HG03457 (cell line): ENCODE measurements around the gene GSK3A.

ENCODE experiments used
- ATAC-seq: cut with Tn5 transposase; IDR thresholded peaks from one replicate; pipeline ENCODE4 v1.9.1; 2021; ENCODE audit warnings: moderate number of reproducible peaks; ENCODE audit not compliant: unreplicated experiment

The GSK3A gene

DNA sequence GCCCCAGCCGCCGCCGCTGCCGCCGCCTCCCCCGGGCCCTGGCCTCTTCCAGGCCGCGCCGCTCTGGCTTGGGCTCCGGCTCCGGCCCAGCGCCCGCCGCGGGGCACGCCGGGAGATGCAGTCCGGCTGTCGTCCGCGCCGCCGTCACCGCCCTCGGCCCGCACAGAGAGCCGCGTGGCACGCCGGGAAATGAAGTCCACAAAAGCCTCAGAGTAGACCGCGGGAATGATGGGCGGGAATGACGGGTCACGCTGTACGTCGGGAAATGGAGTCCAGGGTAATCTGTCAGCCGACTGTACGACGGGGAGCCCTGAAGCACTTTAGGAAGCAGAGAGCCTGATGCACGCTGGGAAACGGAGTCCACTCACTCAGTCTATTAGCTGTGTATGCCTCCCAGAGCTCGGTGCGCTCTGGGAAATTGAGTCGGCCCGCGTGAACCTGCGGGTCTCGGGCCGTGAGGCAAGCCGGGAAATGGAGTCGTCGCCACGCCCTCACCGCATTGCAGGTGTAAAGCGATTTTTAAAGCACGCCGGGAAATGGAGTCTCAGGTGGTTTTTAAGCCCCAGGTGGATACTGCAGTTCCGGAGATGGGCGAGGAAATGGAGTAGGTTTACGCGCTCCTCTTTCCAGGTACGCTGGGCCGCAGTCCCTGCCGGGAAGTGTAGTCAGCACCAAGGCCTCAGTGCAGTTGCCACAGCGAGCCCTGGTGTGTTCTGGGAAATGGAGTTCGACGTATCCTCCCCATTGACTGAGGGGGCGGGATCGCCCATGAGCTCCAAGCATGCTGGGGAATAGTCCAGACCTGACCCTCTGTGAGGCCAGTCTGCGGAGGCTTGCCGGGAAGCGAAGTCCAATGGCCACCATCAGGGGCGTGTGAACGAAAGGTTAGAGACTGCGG lies at the start of gene GSK3A:
GSK3A (minus strand) TSS at position 91 of the 898 bp plus-strand sequence. CDS start 137 bp downstream, outside the sequence.
- ATAC-seq: peak; percentile 53

DNA sequence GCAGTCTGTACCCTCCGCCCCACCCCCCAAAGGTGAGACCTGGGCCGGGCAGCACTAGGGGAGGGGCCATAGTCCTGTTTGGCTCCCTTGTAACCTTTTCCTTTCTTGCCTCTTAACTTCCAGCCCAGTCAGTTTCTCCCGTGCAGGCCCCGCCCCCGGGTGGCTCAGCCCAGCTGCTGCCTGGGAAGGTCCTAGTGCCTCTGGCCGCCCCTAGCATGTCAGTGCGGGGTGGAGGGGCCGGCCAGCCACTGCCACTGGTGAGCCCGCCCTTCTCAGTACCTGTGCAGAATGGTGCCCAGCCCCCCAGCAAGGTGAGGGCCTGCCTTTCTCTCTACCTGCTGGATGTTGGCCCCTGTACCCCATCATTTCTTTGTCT lies 49.0 kb upstream of the GSK3A start:
- ATAC-seq: no peak

DNA sequence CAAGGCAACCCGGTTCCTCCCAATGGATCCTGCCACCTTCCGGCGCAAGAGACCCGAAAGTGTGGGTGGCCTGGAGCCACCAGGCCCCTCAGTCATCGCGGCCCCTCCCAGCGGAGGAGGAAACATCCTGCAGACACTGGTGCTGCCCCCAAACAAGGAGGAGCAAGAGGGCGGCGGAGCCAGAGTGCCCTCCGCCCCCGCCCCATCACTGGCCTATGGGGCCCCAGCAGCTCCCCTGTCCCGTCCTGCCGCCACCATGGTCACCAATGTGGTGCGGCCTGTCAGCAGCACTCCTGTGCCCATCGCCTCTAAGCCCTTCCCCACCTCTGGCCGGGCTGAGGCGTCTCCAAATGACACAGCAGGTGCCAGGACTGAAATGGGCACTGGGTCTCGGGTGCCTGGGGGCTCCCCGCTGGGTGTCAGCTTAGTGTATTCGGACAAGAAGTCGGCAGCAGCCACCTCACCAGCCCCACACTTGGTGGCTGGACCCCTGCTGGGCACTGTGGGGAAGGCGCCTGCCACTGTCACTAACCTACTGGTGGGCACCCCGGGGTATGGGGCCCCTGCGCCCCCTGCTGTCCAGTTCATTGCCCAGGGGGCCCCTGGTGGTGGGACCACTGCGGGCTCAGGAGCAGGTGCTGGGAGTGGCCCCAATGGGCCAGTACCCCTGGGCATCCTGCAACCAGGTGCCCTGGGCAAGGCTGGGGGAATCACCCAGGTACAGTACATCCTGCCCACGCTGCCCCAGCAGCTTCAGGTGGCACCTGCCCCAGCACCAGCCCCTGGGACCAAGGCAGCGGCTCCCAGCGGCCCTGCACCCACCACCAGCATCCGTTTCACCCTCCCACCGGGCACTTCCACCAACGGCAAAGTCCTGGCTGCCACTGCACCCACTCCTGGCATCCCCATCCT lies 48.4 kb upstream of the GSK3A start:
- no peak for ATAC-seq

DNA sequence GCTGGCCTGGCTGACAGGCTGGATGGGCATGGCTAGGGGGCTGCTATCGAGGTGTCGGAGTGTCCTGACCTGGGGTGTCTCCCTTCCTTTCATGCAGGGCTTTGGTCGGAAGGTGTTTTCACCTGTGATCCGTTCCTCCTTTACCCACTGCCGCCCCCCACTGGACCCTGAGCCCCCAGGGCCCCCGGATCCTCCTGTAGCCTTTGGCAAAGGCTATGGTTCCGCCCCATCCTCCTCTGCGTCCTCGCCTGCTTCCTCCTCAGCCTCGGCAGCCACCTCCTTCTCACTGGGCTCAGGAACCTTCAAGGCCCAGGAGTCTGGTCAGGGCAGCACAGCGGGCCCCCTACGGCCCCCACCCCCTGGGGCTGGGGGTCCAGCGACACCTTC lies 47.7 kb upstream of the GSK3A start:
- no peak for ATAC-seq

DNA sequence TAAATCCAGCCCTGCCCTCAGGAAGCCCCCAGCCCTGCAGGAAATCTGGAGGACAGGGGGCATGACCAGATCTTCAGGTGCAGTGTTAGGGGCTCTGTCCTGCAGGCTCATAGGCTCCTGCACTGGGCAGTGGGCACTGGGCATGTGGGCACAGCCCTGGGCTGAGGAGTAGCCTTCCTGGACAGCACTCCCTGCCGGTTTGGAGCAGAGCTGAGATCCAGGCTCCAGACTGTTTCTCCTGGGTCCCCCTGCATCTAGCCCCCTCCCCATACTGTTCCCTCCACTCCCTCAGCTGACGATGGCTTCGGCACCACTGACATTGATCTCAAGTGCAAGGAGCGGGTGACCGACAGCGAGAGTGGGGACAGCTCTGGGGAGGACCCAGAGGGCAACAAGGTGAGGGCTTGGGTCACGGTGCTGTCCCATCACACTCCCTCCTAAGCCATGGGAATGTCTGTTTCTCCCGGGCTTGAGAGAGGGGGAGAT lies 47.2 kb upstream of the GSK3A start:
- ATAC-seq: no peak

DNA sequence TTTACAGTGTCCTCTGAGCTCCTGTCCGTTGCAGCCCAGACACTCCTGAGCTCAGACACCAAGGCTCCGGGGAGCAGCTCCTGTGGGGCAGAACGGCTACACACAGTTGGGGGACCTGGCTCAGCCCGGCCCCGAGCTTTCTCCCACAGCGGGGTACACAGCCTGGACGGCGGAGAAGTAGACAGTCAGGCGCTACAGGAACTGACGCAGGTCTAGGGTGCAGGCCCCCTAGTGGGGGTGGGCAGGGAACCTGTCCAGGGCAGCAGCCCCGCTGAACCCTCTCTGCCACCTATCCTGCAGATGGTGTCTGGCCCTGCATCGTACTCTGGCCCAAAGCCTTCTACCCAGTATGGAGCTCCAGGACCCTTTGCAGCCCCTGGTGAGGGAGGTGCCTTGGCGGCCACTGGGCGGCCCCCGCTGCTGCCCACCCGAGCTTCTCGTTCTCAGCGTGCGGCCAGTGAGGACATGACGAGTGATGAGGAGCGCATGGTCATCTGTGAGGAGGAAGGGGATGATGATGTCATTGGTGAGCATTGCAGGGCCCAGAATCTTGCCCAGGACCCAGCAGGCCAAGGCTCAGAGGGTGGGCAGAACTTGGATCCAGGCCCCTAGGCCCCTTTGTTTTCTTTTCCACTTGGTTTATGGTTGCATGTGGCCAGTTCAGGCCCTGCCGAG lies 46.6 kb upstream of the GSK3A start:
- ATAC-seq: no peak

DNA sequence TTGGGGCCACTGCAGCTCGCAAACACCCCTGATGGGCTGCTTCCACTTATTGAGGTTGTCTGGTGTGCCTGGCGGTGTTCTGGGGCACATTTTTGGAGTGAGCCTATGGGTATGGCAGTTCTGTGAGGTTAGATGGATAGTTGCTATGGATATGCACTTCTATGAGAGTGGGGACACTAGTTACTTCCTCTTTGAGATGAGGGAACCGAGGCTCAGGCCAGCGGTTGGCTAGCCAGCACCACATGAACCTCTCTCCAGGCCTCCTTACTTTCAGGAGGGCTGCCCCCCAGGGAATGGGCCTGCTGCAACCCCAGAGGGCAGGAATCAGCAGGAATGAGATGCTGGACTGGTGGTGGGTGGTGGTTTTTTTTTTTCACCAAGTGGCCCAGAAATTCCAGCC lies 46.0 kb upstream of the GSK3A start:
- no peak for ATAC-seq

DNA sequence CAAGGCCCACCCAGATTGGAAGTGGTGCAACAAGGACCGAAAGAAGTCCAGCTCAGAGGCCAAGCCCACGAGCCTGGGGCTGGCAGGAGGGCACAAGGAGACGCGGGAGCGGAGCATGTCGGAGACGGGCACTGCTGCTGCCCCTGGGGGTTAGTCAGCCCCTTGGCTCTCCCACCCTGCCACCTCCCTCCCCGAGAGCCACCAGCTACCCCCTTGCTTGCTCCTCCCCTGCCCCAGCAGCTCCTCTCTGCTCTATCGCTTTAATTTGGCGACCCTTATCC lies 45.4 kb upstream of the GSK3A start:
- no peak for ATAC-seq

DNA sequence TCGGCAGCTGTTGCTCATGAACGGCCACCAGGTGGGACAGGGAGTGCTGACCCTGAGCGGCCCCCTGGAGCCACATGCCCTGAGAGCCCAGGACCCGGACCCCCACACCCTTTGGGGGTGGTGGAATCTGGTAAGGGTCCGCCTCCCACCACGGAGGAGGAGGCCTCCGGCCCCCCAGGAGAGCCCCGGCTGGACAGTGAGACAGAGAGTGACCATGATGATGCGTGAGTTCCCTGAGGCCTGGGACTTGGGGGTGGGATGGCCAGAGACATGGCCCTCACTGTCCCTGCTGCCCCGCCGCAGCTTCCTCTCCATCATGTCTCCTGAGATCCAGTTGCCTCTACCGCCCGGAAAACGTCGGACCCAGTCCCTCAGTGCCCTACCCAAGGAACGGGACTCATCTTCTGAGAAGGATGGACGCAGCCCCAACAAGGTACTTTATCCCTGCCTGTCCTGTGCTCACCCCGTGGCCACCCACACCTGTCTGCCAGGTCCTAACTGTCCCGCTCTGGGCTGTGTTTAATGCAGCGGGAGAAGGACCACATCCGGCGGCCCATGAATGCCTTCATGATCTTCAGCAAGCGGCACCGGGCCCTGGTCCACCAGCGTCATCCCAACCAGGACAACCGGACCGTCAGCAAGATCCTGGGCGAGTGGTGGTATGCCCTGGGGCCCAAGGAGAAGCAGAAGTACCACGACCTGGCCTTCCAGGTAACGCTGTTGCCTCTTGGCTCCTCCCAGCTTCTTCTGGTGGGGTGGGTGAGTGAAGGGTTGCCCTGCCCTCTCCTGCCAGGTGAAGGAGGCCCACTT lies 44.8 kb upstream of the GSK3A start:
- ATAC-seq: no peak

DNA sequence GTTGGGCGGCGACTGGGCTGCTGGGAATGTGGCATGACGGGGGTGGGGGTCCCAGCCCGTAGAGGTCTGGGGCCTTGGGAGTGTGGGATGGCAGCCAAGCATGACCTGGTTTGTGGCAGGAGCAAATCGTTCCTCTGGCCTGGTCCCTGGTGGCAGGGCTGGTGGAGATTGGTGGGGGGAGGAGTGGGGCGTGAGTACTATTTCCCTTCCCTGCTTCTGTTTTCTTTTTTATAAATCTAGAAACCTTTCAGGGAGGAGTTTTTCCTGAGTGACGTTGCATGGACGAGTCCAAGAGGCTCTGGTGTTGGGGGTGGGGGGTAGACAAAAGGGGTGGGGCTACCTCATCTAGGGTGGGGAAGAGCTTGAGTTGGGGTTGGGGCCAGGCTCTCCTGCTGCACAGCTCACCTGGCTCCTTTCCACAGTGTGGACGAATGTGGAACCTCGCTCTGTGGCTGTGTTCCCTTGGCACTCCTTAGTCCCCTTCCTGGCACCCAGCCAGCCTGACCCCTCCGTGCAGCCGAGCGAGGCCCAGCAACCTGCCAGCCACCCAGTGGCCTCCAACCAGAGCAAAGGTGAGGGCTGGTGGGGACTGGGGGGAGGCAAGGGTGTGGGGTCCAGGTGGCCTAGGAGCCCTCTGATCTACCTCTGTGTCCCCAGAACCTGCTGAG lies 44.1 kb upstream of the GSK3A start:
- no peak for ATAC-seq

DNA sequence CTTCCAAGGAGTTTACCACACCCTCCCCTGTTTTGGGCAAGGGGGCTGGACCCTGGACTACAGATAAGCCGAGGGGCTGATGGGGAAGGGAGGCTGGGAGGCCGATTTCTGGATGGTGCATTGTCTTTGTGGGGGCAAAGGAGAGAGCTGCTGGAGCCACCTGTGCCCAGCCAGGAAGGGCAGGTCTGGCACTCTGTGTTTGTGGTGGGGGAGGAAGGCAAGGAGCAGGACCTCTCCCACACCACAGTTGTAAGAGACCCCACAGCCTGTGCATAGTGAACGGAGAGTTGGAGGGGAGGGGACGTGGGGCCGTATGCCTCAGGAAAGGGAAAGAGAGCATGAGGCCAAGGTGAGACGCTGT lies 43.6 kb upstream of the GSK3A start:
- no peak for ATAC-seq

DNA sequence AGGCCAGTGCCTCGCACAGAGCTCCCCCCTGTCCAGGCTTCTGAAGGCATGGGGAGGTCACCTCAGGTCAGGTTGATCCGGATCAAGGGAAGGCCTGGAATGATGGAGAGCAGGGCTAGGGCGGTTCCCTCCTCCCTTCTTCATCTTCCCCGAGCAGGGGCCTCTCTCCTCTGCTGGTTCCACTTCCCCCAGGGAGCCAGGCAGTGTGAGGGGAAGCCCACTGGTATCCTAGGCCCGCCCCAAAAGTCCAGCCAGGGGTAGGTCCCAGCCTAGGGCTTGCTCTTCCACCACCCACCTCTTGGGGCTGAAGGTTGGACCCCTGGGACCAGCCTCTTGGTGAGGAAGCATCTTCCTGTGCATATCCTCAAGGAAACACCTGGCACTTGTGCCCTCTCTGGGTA lies 43.1 kb upstream of the GSK3A start:
- no peak for ATAC-seq

DNA sequence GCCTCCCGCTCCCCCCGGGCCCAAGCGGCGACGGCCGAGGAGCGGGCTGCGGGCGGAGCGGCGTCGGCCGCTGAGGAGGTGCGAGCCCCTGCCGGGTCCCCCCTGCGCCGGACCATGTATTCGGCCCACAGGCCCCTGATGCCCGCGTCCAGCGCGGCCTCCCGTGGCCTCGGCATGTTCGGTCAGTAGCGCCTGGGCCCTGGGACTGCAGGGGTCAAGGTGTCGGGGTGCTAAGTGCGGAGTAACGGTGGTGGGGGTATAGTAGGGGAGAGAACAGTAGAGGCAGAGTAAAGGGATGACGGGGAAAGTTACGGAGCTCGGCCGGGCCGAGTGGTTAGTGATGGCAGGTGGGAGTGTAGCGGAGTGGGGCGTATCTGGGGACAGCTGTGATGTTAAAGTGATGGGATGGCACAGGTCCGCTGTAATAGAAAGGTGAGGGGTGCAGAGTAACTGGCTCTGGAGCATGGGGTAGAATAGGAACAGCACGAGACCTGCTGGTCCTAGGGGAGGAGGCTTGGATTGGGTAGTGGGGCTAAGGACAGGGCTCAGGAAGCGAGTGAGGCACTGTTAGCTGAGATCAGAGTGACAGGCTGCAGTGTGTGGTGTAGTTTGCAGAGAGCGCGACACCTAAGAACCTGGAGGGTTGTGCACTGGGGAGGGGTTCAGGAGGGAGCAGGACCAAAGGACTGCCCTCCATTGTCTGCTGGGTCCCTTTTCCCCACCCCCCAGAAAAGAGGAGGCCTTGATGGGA lies 42.4 kb upstream of the GSK3A start:
- ATAC-seq: no peak

DNA sequence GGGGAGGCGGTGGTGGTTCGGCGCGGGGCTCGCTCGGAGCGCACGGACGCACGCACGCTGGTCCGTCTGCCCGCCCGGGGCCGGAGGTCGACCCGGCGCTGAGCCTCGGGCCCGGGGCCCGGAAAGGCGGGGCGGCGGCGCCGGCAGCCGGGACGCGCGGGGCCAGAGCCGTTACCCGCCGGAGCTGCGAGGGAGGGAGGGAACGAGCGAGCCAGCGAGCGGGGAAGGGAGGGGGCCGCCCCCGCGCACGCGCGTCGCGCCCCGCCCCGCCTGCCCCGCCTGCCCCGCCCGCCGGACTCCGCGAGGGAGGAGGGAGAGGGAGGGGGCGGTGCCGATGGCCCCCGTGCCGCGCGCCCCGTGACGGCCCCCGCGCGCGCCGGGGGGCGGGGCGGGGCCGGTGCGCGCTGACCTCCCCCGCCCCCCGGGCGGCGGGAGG lies 41.7 kb upstream of the GSK3A start:
- peak; percentile 19 for ATAC-seq

DNA sequence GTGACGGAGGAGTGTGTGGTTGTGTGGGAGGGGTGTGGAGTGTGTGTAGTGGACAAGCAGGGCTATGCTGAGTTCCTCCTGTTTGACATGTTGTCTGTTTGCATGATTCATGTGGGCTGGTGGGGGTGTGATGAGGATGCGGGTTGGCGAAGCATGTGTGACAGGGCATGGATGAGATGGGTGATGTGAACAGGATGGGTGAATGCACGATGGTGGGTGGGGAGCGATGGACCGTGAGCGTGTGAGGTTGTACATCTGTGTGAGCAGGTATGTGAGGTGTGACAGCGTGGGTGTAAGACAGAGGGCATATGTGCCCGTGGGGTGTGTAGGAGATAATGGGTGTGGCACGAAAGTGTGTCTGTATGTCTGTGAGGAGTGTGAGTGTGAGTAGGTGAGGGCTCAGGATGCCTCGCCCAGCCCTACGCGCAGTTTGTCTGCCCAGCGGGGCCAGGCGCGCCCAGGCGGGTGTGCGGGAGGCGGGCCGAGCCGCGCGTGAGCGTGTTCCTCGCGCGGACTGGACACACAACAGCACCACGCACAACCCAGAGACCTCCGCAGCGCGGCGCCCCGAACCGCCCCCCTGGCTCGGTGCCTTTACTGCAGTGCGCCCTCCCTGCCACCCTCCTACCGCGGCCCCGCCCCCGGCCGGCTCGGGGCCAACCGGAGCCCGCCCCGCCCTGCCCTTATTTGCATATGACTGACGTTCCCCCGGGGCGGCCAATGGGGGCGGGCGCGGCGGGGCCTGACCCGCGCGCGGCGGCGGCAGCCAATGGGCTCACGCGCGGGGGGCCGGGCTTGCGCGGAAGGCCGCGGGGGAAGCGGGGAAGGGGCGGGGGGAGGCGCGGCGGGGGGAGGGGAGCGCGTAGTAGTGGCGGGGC lies 41.0 kb upstream of the GSK3A start:
- ATAC-seq: peak; percentile 30

DNA sequence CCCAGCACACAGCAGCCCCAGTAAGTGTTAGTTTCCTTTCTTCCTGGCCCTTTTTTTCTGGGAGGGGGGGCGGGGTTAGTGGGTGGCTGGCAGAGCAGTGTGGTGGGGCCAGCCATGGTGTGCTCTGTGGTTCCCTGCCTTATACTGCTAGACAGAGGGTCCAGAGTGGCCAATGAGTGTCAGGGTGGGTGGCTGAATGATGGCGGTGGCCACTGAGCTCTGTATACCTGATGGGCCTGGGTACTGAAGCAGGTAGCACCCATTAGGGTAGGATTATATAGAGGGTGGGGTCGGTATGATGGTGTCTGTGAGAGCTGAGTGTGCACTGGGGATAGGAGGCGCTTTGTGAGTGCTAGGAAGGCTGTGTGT lies 40.4 kb upstream of the GSK3A start:
- no peak for ATAC-seq

DNA sequence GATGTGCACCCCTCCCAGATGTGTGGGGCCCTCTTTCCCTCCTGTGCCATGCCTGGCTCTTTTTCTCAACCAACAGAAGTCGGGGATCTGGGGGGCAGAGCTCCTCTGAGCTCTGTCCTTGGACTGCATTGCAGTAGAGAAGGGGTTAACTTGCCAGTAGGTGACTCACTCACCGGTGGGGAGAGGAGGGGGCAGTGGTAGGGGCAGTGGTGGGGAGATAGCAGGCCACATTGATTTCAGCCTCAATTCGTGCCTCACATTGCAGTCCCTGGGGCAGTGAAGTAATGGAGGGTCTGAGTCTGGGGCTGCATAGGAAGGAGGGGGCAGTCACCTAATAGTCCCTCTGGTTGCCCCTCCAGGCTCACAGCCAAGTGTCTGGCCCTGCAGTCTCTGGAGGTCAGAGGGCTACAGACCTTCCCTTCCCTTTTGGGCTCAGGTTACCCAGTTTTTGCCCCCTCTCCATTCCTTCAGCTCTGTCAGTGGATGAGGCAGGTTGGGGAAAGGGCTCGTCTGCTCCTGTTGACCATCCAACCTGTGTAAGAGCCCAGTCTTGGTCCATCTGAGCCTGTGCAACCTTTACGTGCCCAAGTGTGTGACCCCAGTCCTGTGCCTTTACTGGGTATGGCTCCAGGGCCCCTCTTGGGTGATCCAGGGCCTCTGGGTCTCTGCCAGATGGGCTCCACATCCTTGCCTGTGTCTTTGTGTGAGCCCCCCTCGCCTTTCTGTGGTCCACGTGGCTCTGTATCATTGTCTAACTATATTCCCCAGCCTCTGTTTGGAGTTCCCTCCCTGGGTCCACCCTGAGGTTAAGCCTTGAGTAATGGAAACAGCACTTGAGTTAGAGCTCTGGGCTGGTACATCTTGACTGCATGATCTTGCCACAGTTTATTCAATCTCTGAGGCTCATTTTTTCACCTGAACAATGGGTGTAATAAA lies 39.7 kb upstream of the GSK3A start:
- no peak for ATAC-seq
